Mesenchymal stem cell (in vitro differentiated cells and primary cell): Measurements from ENCODE around the gene KRT38.

Experiments
- DNase-seq: peaks from one replicate; pipeline ENCODE4 v3.0.0-alpha.2; 2013
- H2AFZ ChIP-seq: one replicate; pipeline ENCODE4 v1.6.1; 2013; ENCODE audit warnings: low read depth, mild to moderate bottlenecking, control low read depth, inconsistent platforms, low read length, moderate library complexity
- H2AK5ac ChIP-seq: 2 replicates; pipeline ENCODE4 v1.6.1; 2013; ENCODE audit warnings: low read length, moderate library complexity, mild to moderate bottlenecking, inconsistent platforms; ENCODE audit not compliant: severe bottlenecking
- H2BK120ac ChIP-seq: one replicate; pipeline ENCODE4 v1.6.1; 2013; ENCODE audit warnings: low read depth, mild to moderate bottlenecking, inconsistent platforms, low read length, moderate library complexity
- H2BK12ac ChIP-seq, 2 experiments: one replicate each; pipeline ENCODE4 v1.6.1; 2013; ENCODE audit warnings: inconsistent platforms in 2 of 2, low read length in 2 of 2, mild to moderate bottlenecking in 2 of 2, moderate library complexity in 2 of 2, control low read depth in 1 of 2
- H2BK15ac ChIP-seq: one replicate; pipeline ENCODE4 v1.6.1; 2013; ENCODE audit warnings: mild to moderate bottlenecking, low read depth, inconsistent platforms; ENCODE audit not compliant: poor library complexity, severe bottlenecking
- H2BK5ac ChIP-seq: 2 replicates; pipeline ENCODE4 v1.6.1; 2013; ENCODE audit warnings: low read depth, mild to moderate bottlenecking, low read length, control low read depth, inconsistent platforms; ENCODE audit not compliant: poor library complexity, severe bottlenecking
- H3K14ac ChIP-seq, 2 experiments: one replicate each; pipeline ENCODE4 v1.6.1; 2013; ENCODE audit warnings: inconsistent platforms in 2 of 2, low read length in 2 of 2, control low read depth in 1 of 2, mild to moderate bottlenecking in 1 of 2, moderate library complexity in 1 of 2
- H3K18ac ChIP-seq, 2 experiments: one replicate each; pipeline ENCODE4 v1.6.1; 2013; ENCODE audit warnings: inconsistent platforms in 2 of 2, low read length in 2 of 2, control low read depth in 1 of 2, low read depth in 1 of 2, mild to moderate bottlenecking in 1 of 2
- H3K23ac ChIP-seq, 2 experiments: one replicate each; pipeline ENCODE4 v1.6.1; 2013; ENCODE audit warnings: inconsistent platforms in 2 of 2, low read length in 2 of 2, mild to moderate bottlenecking in 2 of 2, moderate library complexity in 2 of 2, control low read depth in 1 of 2
- H3K27ac ChIP-seq: 2 replicates; pipeline ENCODE4 v1.5.1; 2013; ENCODE audit warnings: mild to moderate bottlenecking, moderate library complexity, low read length, control low read depth, inconsistent platforms; ENCODE audit not compliant: poor library complexity, severe bottlenecking
- H3K27me3 ChIP-seq, 2 experiments: 2 replicates each; pipeline versions ENCODE4 v1.6.1 to v1.7.0; 2013; ENCODE audit warnings: low read length in 2 of 2, mild to moderate bottlenecking in 2 of 2, moderate library complexity in 2 of 2, control low read depth in 1 of 2, inconsistent platforms in 1 of 2; ENCODE audit not compliant: control insufficient read depth in 1 of 2, insufficient read depth in 1 of 2
- H3K36me3 ChIP-seq, 2 experiments: 2 replicates each; pipeline versions ENCODE4 v1.6.1 to v1.7.0; 2013; ENCODE audit warnings: low read length in 2 of 2, control low read depth in 1 of 2, inconsistent platforms in 1 of 2, low read depth in 1 of 2, mild to moderate bottlenecking in 1 of 2; ENCODE audit not compliant: insufficient read depth in 2 of 2, control insufficient read depth in 1 of 2
- H3K4ac ChIP-seq, 2 experiments: one replicate each; pipeline ENCODE4 v1.6.1; 2013; ENCODE audit warnings: inconsistent platforms in 2 of 2, low read length in 2 of 2, mild to moderate bottlenecking in 2 of 2, moderate library complexity in 2 of 2, control low read depth in 1 of 2, low read depth in 1 of 2
- H3K4me1 ChIP-seq: 2 replicates; pipeline ENCODE4 v1.6.1; 2013; ENCODE audit warnings: low read depth, low read length, control low read depth; ENCODE audit not compliant: control insufficient read depth, insufficient read depth
- H3K4me2 ChIP-seq: 2 replicates; pipeline ENCODE4 v1.6.1; 2013; ENCODE audit warnings: low read length, mild to moderate bottlenecking, inconsistent platforms; ENCODE audit not compliant: poor library complexity, severe bottlenecking
- H3K4me3 ChIP-seq, 2 experiments: 2 replicates each; pipeline versions ENCODE4 v1.5.1 to v1.7.0; 2013; ENCODE audit warnings: low read length in 2 of 2, mild to moderate bottlenecking in 2 of 2, control low read depth in 1 of 2, low read depth in 1 of 2; ENCODE audit not compliant: insufficient read depth in 1 of 2
- H3K79me1 ChIP-seq: replicated peaks from 2 replicates; pipeline ENCODE4 v1.6.1; 2013; ENCODE audit warnings: mild to moderate bottlenecking, control low read depth, low read length, inconsistent platforms; ENCODE audit not compliant: poor library complexity, severe bottlenecking
- H3K9ac ChIP-seq: 2 replicates; pipeline ENCODE4 v1.7.0; 2013; ENCODE audit warnings: mild to moderate bottlenecking, low read length, moderate library complexity
- H3K9me3 ChIP-seq: 2 replicates; pipeline ENCODE4 v1.7.0; 2013; ENCODE audit warnings: mild to moderate bottlenecking, low read length; ENCODE audit not compliant: control insufficient read depth
- H4K8ac ChIP-seq: one replicate; pipeline ENCODE4 v1.6.1; 2013; ENCODE audit warnings: inconsistent platforms, mild to moderate bottlenecking, low read length, moderate library complexity
- H4K91ac ChIP-seq: one replicate; pipeline ENCODE4 v1.6.1; 2013; ENCODE audit warnings: mild to moderate bottlenecking, low read length, inconsistent platforms
- WGBS: methylation state at CpG from one replicate; pipeline ENCODE4 v1.1.7; 2013; ENCODE audit warnings: mixed read lengths; 5-methylcytosine and 5-hydroxymethylcytosine counted together

Gene KRT38

DNA sequence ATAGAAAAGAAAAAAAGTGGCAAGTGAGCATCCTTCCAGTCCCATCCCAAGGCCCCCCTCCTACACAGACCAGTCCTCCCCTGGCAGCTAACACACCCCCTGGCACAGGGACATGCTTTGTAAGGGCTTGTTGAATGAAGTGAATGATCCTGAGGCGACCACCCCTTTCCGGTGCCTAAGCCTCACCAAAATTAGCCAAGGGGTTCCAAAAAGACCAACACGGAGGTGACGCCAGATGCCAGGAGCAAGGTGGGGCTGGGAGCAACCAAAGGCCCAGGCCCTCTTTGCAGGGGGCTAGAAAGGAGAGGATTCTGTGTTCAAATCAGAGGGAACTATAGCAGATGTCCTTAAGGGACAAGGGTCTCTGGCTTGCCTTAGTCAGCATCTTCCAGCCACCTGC lies 34.6 kb upstream of the KRT38 start:
- H3K9ac ChIP-seq = no peak overlapping the region
- H3K4me3 ChIP-seq = no peak overlapping the region
- no peak overlapping the region for H3K27ac ChIP-seq
- H3K18ac ChIP-seq = no peak overlapping the region
- H4K91ac ChIP-seq = no peak overlapping the region
- H4K8ac ChIP-seq = no peak overlapping the region
- no peaks in the 10 kb centered on the region for H3K4me1 ChIP-seq
- no peak for DNase-seq
- H3K27me3 ChIP-seq = peaks cover 0 to 79% of the 10 kb centered on the region in 2 experiments
- no peak overlapping the region for H2AK5ac ChIP-seq
- 93% methylated on average over 4 of the region's 4 CpGs for WGBS
- no peak overlapping the region for H3K4ac ChIP-seq
- no peaks in the 10 kb centered on the region for H3K79me1 ChIP-seq
- H2AFZ ChIP-seq = no peak overlapping the region
- H3K14ac ChIP-seq = no peak overlapping the region
- no peaks in the 10 kb centered on the region for H3K36me3 ChIP-seq
- H3K23ac ChIP-seq = no peak overlapping the region
- H2BK5ac ChIP-seq = no peak overlapping the region
- no peak overlapping the region for H2BK15ac ChIP-seq
- H2BK120ac ChIP-seq = no peak overlapping the region
- H3K9me3 ChIP-seq = peaks cover 20% of the 10 kb centered on the region
- no peak overlapping the region for H3K4me2 ChIP-seq
- no peak overlapping the region for H2BK12ac ChIP-seq

DNA sequence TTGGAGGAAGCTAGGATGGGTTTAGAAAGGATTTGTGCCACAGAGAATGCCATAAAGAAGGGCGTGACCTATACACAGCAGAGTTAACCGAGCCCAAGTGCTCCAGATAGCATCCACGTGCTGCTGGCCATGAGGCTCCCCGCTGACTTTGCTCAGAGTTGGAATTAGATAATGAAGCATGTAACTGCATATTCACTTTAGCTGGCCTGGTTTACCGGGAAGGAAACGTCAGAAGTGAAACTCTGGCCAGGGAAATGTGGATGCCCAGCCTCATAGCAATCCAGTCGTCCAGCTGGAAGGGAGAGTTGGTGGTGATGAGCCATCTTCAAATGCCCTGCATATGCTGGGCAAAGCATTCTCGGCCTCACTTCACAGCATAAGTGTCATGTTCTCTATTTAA lies 34.1 kb upstream of the KRT38 start:
- Histone ChIP-seq H3K18ac (no peak overlapping the region), H2BK120ac (no peak overlapping the region), H3K27me3 (peaks cover 0 to 78% of the 10 kb centered on the region in 2 experiments), H3K79me1 (no peaks in the 10 kb centered on the region), H3K23ac (no peak overlapping the region), H2BK12ac (no peak overlapping the region), H4K8ac (no peak overlapping the region), H3K14ac (no peak overlapping the region), H2AFZ (no peak overlapping the region), H2AK5ac (no peak overlapping the region), H3K9ac (no peak overlapping the region), H3K27ac (no peak overlapping the region), H2BK5ac (no peak overlapping the region), H3K4me3 (no peak overlapping the region), H3K9me3 (peaks cover 20% of the 10 kb centered on the region), H3K4me1 (no peaks in the 10 kb centered on the region), H2BK15ac (no peak overlapping the region), H3K4me2 (no peak overlapping the region), H3K36me3 (no peaks in the 10 kb centered on the region), H4K91ac (no peak overlapping the region), H3K4ac (no peak overlapping the region)
- 86% methylated on average over 7 of the region's 8 CpGs for WGBS
- DNase-seq = no peak

DNA sequence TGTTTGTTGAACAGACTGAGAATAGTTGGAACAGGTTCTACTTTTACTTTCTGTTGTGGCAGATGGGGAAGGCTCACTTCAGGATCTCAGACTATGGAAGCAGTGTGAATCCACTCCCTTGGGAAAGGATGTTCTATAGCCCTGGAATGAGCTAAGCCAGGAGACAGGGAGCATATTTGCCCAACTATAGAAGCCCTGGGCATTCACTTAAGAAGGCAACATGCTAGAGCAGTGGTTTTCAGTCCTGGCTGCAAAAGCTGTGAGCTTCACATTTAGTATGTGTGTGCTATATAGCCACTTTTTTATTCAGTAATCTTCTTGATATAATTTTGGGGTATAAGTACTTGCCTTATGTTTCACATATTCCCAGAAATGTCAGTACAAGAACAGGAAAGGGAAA lies 27.6 kb upstream of the KRT38 start:
- H3K36me3 ChIP-seq = no peaks in the 10 kb centered on the region
- peak overlapping the region in 1 of 2 experiments; percentile 10 for H3K4me3 ChIP-seq
- no peak for DNase-seq

DNA sequence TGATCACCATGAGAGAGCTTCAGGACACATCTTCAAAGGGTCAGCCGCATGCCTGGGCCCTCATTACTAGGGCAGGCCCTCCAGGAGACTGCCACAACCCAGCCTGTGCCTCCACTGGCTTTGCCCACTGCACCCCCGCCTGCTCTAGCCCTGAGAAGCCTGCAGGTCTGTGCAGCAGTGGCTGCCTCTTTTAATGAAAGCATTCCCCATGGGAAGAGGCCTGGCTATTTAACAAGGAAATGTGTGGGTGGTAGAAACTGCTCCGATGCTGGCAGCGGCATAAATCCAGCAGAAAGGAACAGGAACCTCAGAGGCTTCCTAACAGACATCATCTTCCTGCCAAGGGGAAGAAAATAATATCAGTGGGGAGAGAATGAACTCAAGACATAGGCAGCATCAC lies 26.8 kb upstream of the KRT38 start:
- DNase-seq = no peak
- WGBS = 72% methylated on average over 4 of the region's 4 CpGs
- Histone ChIP-seq H3K4me1 (peaks cover 2% of the 10 kb centered on the region), H2BK12ac (no peak overlapping the region), H3K14ac (no peak overlapping the region), H3K36me3 (no peaks in the 10 kb centered on the region), H3K27me3 (peaks cover 0 to 64% of the 10 kb centered on the region in 2 experiments), H2BK120ac (no peak overlapping the region), H2BK5ac (no peak overlapping the region), H3K4me2 (no peak overlapping the region), H2BK15ac (no peak overlapping the region), H4K91ac (no peak overlapping the region), H4K8ac (no peak overlapping the region), H3K27ac (no peak overlapping the region), H3K4ac (no peak overlapping the region), H2AK5ac (no peak overlapping the region), H3K9ac (no peak overlapping the region), H3K23ac (no peak overlapping the region), H3K79me1 (no peaks in the 10 kb centered on the region), H3K4me3 (no peak overlapping the region), H3K18ac (no peak overlapping the region), H3K9me3 (peaks cover 25% of the 10 kb centered on the region), H2AFZ (no peak overlapping the region)

More for the DNA sequence above, 27.6 kb upstream of the KRT38 start:
- H3K27me3 ChIP-seq = peaks cover 0 to 62% of the 10 kb centered on the region in 2 experiments
- no peak overlapping the region for H3K9ac ChIP-seq
- no peak overlapping the region for H3K14ac ChIP-seq
- H3K79me1 ChIP-seq = no peaks in the 10 kb centered on the region
- H2AFZ ChIP-seq = no peak overlapping the region
- no peak overlapping the region for H3K23ac ChIP-seq
- H2BK15ac ChIP-seq = no peak overlapping the region
- peaks cover 25% of the 10 kb centered on the region for H3K9me3 ChIP-seq
- no peak overlapping the region for H3K4me2 ChIP-seq
- no peak overlapping the region for H3K4ac ChIP-seq
- H4K91ac ChIP-seq = no peak overlapping the region
- no peak overlapping the region for H3K27ac ChIP-seq
- no peak overlapping the region for H2BK120ac ChIP-seq
- no peak overlapping the region for H2BK5ac ChIP-seq
- no peak overlapping the region for H2BK12ac ChIP-seq
- H3K4me1 ChIP-seq = peaks cover 2% of the 10 kb centered on the region
- H3K18ac ChIP-seq = no peak overlapping the region
- H4K8ac ChIP-seq = no peak overlapping the region
- H2AK5ac ChIP-seq = no peak overlapping the region
